HG02798 (cell line): ENCODE measurements around the gene HCLS1.
"Not testable (repeated sequence)": the region's sequence is repeated elsewhere in the genome, so short reads cannot be mapped to it uniquely, and the experiment has no call there.

Experiments used
- ATAC-seq: cut with Tn5 transposase; IDR thresholded peaks from one replicate; pipeline ENCODE4 v1.9.1; 2021; ENCODE audit warnings: mild to moderate bottlenecking; ENCODE audit not compliant: unreplicated experiment, poor library complexity

Gene HCLS1

GRCh38 chr3:121601212-121601812 lies 59.4 kb downstream of the HCLS1 start:
- ATAC-seq: no peak

GRCh38 chr3:121599900-121600299 lies 60.8 kb downstream of the HCLS1 start:
- ATAC-seq: not testable (repeated sequence)

- ATAC-seq: no peak
Measured at GRCh38 chr3:121598564-121598963, 62.1 kb downstream of the HCLS1 start.

GRCh38 chr3:121595765-121596406 lies 64.8 kb downstream of the HCLS1 start:
- ATAC-seq: no peak

- ATAC-seq: no peak
Measured at GRCh38 chr3:121594850-121595249, 65.9 kb downstream of the HCLS1 start.

- ATAC-seq: not testable (repeated sequence)
Measured at GRCh38 chr3:121593806-121594205, 66.9 kb downstream of the HCLS1 start.

- peak; percentile 80 for ATAC-seq
Measured at GRCh38 chr3:121592856-121593702, 67.6 kb downstream of the HCLS1 start, which contains the start of gene FBXO40. Gene FBXO40 (plus strand): TSS chr3:121593379. CDS start chr3:121620576, 27,197 bp downstream.

- peak; percentile 68 for ATAC-seq
Measured at GRCh38 chr3:121584418-121584817, 76.3 kb downstream of the HCLS1 start.

- ATAC-seq: no peak
Measured at GRCh38 chr3:121581691-121582090, 79.0 kb downstream of the HCLS1 start.
